Ecto neural progenitor cell (in vitro differentiated cells): ENCODE data around the gene SRCAP.
A peak's percentile ranks its signal among the peaks of the same experiment; 100 is the strongest.
"Not testable (repeated sequence)": the region's sequence is repeated elsewhere in the genome, so short reads cannot be mapped to it uniquely, and the experiment has no call there.

Source experiments
- DNase-seq: peaks from one replicate; pipeline ENCODE4 v3.0.0-alpha.2; 2018; ENCODE audit warnings: low spot score

The SRCAP gene

DNA sequence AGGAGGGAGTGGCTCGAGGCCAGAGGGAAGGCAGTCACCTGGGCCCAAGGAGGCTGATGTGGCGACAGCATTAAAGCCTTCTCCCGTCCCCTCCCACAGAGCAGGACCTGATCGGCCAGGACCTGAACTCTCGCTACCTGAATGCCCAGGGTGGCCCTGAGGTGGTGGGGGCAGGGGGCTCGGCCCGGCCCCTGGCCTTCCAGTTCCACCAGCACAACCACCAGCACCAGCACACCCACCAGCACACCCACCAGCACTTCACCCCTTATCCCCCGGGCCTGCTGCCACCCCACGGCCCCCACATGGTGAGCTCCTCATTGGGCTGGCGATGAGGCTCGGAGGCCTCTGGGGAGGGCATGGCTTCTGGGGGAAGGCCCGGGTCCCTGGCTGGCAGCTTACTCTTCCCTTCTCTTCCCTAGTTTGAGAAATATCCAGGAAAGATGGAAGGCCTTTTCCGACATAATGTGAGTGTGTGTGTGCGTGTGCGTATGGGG, 34.3 kb upstream of the SRCAP start:
- no peak for DNase-seq

DNA sequence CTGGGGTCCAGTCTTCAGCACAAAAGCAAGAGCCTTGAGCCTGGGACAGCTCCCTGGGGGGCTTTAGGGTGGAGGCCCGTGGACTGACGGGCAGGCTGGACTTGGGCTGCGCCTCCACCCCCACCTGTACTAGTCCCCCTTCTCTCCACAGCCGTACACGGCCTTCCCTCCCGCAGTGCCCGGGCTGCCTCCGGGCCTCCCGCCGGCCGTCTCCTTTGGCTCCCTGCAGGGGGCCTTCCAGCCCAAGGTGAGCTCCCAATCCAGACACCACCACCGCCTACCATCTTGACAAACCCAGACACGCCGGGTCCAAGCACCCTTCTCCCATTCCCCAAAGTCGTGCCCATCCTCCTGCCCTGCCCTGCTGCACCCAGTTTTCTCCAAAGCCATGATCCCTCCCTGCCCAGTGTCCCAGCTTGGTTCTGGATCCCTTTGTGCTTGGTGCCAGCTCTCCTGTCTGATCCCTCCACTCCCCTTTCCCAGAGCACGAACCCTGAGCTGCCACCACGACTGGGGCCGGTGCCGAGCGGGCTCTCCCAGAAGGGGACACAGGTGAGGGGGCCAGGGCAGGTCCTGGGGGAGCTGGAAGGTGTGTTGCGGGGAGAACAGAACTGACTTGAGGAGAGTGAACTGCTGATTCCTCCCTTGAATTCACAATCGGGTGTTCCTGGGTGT, 33.7 kb upstream of the SRCAP start:
- no peak for DNase-seq

DNA sequence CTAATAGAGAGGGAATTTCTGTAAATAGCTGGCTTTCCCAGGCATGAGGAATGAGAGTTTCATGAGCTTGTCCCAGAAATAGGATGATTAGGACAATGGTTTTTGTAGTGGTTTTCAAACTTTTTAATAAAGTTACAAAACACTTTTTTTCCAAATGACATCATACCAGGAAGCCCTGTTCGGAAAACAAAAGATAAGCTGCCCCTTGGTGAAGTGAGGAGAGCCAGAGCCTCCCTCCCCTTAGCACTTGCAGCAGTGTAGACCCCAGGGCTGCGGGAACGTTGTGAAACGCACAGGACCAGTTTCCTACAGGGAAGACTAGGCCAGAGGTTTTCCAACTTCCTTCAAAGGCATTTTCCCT, 33.2 kb upstream of the SRCAP start:
- DNase-seq: no peak

DNA sequence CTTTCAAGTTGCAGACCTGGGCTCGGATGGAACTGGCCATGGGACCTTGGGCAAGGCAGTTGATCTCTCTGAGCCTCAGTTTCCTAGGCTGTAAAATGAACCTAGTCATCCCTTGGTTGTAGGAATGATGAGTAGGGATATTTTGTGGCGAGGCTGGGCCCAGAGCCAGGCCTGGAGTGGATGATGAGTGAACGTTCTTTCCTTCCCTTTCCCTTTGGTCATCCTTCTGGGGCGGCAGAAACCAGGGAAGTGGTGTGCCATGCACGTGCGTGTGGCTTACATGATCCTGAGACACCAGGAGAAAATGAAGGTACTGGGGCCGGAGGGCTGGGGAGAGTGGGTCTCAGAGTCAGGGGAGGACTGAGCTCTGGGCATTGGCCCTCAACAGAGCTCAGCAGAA, 32.3 kb upstream of the SRCAP start:
- no peak for DNase-seq

DNA sequence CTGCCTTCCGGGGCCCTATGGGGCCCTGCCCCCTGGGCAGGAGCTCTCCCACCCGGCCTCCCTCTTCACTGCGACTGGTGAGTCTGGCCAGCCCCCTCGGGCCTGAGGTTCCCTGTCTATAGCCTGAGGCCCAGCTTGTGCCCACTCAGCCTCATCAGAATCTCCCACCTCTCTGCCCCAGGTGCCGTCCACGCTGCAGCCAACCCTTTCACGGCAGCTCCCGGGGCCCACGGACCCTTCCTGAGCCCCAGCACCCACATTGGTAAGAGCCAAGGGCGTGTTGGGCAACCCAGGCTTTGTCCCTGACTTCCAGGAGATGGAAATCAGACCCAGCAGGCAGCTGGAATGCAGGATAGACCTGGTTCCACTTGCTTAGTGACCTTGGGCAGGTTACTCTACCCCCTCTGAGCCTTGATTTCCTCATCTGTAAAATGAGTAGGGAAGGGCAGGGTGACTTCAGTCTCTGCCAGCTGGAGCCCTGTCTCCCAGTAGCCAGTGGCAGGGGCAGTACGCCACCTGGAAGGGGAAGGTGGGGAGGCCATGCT, 31.5 kb upstream of the SRCAP start:
- no peak for DNase-seq

DNA sequence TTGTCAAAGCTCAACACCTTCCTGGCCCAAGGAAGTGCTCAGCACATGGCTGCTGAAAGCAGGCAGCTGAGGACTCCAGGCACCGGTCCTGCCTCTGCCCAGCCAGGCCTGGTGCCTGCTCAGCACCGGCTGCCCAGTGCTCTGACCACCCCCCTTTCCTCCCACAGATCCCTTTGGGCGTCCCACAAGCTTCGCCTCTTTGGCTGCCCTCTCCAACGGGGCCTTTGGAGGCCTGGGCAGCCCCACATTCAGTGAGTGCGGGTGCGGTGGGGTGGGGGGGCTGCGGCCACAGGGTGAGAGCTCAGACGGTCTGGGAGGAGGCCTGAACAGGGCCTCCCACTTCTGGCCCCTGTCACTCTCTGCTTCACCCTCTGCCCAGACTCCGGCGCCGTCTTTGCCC, 30.6 kb upstream of the SRCAP start:
- DNase-seq: no peak

DNA sequence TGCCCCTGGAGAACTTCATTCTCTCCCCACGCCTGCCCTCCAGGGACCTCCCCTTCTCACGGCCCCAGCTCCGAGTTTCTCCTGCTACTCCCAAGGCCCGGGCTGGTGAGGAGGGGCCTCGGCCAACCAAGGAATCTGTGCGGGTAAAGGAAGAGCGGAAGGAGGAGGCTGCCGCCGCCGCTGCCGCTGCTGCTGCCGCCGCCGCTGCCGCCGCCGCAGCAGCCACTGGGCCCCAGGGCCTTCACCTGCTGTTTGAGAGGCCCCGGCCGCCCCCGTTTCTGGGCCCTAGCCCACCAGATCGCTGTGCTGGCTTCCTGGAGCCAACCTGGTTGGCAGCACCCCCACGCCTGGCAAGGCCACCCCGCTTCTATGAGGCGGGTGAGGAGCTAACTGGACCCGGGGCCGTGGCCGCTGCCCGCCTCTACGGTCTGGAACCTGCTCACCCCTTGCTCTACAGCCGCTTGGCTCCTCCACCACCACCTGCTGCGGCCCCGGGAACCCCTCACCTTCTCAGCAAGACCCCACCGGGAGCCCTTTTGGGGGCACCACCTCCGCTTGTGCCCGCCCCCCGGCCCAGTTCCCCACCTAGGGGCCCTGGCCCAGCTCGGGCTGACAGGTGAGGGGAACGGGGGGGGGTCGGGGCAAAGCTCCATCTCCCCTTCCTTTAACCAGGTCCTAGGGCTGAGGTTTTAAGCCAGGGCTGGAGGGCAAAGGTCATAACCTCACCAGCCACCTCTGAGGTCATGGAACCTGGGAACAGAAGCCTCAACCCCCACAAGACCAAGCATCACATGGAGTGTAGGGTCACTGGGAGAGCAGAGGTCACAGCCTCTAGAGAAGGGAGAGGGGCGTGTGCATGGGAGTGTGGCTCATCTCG, 29.7 kb upstream of the SRCAP start:
- no peak for DNase-seq

DNA sequence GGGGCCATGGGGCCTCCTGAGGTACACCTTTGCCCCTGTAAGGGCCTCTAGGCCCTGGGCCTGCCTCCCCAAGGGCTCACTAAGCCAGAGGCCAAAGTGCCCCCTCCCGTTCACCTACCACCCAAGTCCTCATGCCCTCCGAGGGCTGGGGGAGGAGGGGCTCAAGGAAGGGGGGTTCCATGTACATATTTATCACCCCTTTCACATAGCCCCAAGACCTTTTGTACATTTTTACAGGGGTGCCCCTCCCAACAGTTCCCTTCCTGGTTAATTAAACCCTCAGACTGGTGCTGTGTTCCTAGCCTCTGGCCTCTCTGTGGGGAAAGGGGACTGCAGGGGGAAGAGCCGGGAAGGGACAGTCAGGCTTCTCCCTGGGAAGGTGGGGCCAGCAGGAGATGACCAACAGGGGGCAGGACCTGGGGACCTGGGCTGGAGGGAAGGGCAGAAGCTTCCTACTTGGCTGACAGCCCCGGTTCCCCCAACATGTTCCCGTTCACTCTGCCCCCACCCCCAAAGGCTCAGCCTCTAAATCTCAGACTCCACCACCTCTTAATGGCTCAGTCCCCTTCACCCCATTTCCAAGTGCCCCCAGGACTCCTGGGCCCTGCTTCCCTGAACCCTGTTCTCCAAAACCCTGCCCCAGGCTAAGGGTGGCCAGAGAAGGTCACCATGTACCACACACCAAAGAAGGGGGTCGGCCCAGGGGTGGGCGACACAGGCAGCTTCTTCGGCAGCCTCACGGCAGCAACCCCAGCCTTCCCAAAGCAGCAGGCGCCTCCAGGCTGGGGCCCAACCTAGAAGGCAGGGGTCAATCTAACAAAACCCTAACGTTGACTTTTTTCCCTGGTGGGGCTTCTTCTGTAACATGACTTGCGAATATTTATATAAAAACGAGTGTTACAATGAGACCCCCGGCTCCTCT, 28.8 kb upstream of the SRCAP start:
- DNase-seq: no peak

DNA sequence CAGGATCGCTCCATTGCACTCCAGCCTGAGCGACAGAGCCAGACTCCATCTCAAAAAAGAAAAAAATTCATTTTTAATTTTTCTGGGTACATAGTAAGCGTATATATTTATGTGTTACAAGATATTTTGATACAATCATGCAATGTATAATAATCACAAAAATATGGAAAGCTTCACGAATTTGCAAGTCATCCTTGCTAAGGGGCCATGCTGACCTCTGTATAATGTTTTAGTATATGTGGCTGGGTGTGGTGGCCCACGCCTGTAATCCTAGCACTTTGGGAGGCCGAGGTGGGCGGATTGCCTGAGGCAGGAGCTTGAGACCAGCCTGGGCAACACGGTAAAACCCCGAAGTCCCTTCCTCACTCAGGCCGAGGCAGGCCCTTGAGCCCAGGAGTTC, 23.8 kb upstream of the SRCAP start:
- no peak for DNase-seq

DNA sequence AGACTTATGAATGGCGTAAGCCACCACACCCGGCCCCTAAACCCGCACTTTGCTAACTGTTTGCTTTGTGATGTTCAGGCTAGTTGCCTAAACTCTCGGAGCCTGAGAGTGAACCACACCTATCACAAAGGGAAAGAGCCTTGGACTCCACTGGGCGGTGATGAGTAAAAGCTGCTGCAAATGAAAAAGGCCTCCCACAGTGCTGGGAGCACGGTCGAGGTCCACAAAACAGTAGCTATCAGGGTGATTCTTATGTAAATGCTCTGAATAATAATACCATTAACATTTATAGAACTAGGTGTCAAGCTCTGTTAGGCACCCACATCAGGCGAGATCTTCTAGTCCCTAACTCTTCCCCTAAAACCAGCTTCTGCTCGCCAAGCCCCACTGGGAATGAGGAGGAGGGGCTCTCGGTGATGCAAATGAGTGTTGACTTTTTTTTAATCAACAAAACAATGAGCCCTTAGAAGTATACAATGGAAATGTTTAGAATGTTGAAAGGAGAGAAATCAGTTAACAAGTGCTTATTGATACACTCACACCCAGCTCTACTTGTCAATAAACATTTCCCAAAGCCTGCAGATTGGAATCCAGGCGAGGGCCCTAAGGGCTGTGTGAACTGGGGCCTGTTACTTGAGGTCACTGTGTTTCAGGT, 20.9 kb upstream of the SRCAP start:
- DNase-seq: no peak

DNA sequence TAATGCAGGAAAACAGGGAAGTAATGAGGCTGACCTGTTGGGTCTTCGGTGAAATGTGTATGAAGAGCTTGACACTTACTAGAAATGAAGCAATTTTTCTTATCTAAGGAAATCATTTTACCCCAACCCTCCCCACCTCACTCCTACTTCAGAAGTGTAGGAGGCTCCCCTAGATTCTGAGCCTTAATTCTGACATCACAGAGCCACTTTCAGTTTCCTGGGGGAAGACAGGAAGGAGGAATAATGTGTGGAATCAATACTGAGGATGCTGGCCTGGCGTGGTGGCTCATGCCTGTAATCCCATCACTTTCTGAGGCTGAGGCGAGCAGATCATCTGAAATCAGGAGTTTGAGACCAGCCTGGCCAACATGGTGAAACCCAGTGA, 20.4 kb upstream of the SRCAP start:
- no peak for DNase-seq

DNA sequence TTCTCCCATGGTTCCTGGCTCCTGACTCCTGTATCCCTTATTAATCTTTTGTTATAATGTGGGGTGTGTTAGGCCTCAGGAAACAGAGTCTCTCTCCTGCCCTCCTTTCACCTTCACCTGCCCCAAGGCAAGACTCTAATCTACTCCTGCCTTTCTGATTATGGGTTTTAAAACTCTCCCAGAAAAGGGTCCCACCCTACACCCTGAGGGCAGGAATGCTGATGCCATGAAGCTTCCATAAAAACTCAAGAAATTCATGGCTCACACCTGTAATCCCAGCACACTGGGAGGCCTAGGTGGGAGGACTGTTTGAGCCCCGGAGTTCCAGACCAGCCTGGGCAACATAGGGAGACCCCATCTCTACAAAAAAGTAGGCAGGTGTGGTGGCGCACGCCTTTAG, 18.6 kb upstream of the SRCAP start:
- DNase-seq: no peak

DNA sequence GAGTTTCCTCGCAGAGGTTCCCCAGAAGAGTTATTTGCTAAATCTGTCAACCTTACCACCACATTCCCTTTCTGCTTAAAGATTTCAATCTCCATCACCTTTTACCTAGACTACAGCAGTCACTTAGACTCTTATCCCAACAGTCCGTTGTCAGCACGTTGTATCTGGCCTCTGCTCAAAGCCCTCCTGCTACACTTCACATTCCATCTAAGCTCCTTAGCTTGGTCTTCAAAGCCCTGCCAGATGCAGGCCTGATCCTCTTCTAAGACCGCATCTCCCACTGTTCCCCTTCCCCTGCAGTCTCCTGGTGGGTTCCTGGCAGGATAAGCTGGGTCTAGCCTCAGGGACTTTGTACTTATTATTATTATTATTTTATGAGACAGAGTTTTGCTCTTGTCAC, 10.3 kb upstream of the SRCAP start:
- DNase-seq: no peak

DNA sequence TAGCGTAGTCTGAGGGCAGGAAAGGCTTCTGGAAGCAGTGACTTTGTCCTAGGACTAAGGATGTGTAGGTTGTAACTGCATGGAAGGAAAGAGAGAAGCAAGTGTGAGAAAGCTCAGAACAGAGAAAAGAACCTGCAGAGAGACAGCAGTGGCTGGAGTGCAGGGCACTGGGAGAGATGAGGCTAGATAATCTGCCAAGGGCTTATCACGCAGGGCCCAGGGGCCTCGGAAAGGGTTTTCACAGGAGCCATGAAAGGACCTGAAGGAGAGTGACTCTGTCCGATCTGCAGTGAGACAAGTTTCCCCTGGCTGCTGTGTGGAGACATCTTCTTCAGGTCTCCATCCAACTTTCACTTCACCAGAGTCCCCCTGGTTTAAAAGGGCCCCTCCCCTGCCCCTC, 7.1 kb upstream of the SRCAP start:
- no peak for DNase-seq

DNA sequence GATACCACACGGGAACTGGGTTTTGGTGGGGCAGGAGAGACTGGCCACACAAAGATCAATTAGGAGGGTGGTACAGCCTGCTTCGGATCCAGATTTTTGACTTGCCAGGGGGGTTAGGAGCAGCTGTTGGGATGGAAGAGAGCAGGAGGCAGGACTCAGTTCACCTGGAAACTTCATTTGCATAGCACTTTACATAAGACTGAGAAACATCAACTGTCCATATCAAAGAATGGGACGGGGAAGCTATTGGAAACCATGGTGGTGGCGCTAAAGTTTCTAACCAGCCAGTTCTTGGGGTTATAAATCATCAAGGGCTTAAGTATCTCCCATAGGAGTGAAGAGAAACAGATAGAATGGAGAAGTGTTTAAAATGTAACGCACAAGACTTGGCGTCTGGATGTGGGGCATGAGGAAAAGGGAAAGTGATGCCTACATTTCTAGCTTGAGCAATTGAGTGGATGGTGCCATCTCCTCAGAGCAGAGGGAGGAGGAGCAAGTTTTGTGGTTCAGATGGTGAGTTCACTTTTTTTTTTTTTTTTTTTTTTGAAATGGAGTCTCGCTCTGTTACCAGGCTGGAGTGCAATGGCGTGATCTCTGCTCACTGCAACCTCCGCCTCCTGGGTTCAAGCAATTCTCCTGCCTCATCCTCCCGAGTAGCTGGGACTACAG, 6.4 kb upstream of the SRCAP start:
- no peak for DNase-seq

DNA sequence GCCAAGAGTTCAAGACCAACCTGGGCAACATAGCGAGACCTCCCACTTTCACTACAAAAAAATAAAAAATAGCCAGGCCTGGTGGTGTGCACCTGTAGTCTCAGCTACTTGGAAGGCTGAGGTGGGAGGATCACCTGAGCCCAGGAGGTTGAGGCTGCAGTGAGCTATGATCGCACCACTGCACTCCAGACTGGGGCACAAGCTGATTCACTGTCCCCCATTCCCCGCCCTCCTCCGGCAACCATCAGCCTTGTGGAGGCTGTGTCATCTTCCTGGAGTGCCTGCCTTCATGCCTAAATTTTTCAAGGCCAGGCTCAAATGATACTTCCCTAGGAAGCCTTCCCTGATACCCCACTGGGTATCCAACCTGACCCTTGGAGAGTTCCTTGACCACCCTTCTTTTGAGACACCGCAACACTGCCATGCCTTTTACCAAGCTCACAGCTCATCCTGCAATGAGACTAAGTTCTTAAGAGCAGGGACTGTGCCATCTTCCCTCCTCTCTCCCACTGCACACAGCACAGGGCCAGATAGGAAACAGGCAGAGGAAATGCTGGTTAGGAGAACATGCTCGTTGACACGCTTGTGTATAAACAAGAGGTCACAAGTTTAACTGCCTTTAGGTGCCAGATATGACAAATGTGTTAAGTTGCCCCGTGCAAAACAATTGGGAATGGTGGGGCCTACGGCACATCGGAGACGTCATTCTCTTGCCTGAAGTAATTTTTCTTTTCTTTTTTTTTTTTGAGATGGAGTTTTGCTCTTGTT, 3.9 kb upstream of the SRCAP start:
- no peak for DNase-seq

DNA sequence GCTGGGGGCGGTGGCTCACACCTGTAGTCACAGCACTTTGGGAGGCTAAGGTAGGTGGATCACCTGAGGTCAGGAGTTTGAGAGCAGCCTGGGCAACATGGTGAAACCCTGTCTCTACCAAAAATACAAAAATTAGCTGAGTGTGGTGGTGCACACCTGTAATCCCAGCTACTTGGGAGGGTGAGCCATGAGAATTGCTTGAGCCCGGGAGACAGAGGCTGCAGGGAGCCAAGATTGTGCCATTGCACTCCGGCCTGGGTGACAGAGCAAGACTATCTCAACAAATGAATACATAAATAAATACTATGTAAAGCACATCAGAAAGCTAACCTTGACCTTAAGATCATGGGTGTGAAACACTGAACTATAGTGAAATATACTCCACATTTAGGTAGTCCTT, 2.3 kb upstream of the SRCAP start:
- not testable (repeated sequence) for DNase-seq

DNA sequence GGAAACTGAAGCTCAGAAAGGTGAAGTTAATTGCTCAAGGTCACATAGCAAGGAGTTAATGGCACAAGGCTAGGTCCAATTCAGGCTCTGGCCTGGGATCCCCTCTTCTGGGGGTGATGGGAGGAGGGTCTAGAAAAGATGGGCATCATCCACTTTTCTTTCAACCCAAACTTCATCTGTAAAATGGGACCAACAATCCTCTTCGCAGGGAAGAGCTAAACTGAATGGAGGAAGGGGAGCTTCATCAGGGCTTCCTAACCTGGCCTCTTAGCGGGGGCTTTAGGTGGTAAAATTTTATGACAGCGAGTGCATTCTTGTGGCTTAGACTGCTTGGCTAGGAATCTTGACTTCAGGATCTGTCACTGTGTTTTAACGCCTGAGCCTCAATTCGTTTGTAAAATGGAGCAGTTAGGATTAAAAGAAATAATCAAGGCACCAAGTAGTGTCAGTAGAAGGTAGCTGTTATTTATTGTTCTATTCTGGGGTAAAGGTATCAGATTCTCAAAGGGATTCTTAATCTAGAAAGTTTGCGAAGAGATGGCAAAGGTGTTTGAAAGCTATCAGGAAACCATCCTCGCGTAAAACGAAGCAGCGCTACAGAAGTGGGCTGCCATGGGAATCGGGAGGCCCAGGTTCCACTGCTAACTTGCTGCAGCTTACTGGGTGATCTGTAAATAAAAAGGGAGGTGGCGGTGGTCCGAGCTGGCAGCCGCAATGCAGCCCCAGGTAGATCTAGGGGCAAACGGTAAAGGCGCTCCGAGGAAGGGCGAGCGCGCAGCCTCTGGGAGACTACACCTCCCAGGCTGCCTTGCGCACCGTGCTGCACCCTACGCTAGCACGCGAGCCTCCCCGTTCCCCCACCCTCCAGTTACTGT, 1.5 kb upstream of the SRCAP start:
- DNase-seq: no peak

DNA sequence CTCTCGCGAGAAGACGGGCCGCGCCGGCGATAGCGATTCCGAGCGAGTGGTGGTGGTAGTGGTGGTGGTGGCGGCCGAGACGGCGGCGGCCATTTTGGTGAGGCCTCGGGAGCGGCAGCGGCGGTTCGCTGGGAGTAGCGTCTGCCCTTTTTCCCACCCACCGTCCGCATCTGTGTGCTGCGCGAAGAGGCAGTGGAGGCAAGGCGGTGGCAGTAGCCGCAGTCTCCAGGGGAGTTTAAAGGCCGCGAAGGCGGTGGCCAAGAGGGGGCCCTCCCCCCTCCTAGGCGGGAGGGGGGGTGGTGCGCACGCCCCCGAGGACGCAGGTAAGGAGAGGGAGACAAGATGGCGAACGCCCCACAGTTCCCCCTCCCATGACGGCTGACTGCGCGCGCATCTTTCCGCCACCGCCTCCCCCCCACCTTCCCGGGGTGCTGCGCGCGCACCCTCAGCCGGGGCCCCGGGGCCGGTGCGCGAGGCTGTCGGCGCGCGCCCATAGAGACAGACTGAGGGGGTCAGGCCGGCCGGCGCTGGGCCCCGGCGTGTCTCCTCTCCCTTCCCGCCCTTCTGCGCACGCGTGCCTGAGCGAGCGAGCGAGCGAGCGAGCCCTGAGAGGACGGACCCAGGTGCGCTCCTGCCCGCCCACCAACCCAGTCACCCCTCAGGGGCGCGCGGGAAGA, 694 bp upstream of the SRCAP start:
- DNase-seq: peak; percentile 99
